HG03442 (cell line): ENCODE data around the gene MED12L.
"Not testable (repeated sequence)": the region's sequence is repeated elsewhere in the genome, so short reads cannot be mapped to it uniquely, and the experiment has no call there.

Source experiments
- ATAC-seq: cut with Tn5 transposase; IDR thresholded peaks from one replicate; pipeline ENCODE4 v1.9.1; 2021; ENCODE audit warnings: mild to moderate bottlenecking, moderate library complexity; ENCODE audit not compliant: unreplicated experiment

The MED12L gene

GRCh38 chr3:151085227-151085888 is at the start of gene MED12L:
MED12L (plus strand) TSS chr3:151085664; CDS start chr3:151086927, 1,263 bp downstream.
- peak; percentile 66 for ATAC-seq

- no peak for ATAC-seq
These were observed 47.6 kb upstream of the MED12L start for GRCh38 chr3:151037746-151038477.

- no peak for ATAC-seq
These were observed 40.8 kb upstream of the MED12L start for GRCh38 chr3:151044706-151045105.

GRCh38 chr3:151047636-151048035 is 37.8 kb upstream of the MED12L start:
- ATAC-seq, result no peak

- ATAC-seq, result no peak
These were observed 33.9 kb upstream of the MED12L start for GRCh38 chr3:151051533-151051932.

GRCh38 chr3:151052346-151052745 is 33.1 kb upstream of the MED12L start:
- ATAC-seq, result no peak

GRCh38 chr3:151052756-151053155 is 32.7 kb upstream of the MED12L start:
- ATAC-seq, result no peak

- no peak for ATAC-seq
These were observed 26.7 kb upstream of the MED12L start for GRCh38 chr3:151058740-151059139.

- no peak for ATAC-seq
These were observed 22.9 kb upstream of the MED12L start for GRCh38 chr3:151062611-151063010.

- no peak for ATAC-seq
These were observed 18.3 kb upstream of the MED12L start for GRCh38 chr3:151067158-151067557.

GRCh38 chr3:151072842-151073241 is 12.6 kb upstream of the MED12L start:
- not testable (repeated sequence) for ATAC-seq

GRCh38 chr3:151074256-151074655 is 11.2 kb upstream of the MED12L start:
- no peak for ATAC-seq

- no peak for ATAC-seq
These were observed 9.4 kb upstream of the MED12L start for GRCh38 chr3:151075869-151076562.

GRCh38 chr3:151076626-151077025 is 8.8 kb upstream of the MED12L start:
- ATAC-seq, result no peak

GRCh38 chr3:151081082-151081481 is 4.4 kb upstream of the MED12L start:
- ATAC-seq, result not testable (repeated sequence)

- no peak for ATAC-seq
These were observed 2.3 kb upstream of the MED12L start for GRCh38 chr3:151082880-151083838.

GRCh38 chr3:151084893-151085226 is 604 bp upstream of the MED12L start:
- no peak for ATAC-seq

- peak; percentile 15 for ATAC-seq
These were observed 522 bp downstream of the MED12L start for GRCh38 chr3:151085889-151086483.

GRCh38 chr3:151086484-151087456 is 1.3 kb downstream of the MED12L start:
- peak; percentile 69 for ATAC-seq
